ENCODE measurements around the gene PDCD11.
"Not testable (repeated sequence)": the region's sequence is repeated elsewhere in the genome, so short reads cannot be mapped to it uniquely, and the experiment has no call there.

Gene PDCD11

DNA sequence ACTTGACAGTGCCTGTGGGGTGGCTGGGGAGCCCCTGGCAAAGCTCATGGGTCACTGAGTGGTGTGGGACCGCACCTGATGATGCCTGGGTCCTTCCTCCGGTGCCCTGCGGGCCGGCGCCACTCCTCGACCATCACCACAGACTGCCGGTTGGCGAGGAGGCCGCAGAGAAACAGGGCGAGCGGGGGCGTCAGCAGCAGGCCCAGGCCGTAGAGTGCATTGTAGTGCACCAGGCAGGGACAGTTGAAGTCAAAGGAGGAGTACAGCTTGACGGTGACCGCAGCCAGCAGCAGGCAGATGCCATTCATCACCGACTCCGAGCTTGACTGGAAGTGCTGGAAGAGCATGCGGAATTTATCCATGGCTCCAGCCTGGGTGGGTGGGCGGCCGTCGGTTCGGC is 82.2 kb downstream of the PDCD11 start:
- DNase-seq: no peak

DNA sequence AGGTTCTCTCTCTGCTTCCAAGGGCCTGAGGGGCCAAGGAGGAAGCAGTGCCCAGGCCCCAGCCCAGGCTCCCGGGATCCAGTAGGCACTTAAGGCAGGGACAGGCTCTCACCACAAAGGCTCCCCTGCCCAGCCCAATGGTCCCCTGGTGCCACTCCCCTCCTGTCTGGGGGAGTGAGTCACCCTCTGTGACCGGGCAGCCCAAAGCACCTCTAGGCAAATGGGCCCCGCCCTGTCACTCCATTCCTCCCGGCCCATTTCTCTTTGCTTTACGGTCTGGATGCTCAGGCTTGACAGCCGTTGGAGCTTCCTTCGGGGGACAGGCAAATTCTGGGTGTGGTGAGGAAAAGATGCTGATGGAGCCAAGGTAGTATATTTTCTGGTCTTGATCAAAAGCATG is 82.7 kb downstream of the PDCD11 start, which contains the start of gene CALHM3:
Gene CALHM3 (minus strand): TSS at position 106 of the 400 bp plus-strand sequence. CDS start 208 bp downstream, outside the sequence.
- DNase-seq: no peak

DNA sequence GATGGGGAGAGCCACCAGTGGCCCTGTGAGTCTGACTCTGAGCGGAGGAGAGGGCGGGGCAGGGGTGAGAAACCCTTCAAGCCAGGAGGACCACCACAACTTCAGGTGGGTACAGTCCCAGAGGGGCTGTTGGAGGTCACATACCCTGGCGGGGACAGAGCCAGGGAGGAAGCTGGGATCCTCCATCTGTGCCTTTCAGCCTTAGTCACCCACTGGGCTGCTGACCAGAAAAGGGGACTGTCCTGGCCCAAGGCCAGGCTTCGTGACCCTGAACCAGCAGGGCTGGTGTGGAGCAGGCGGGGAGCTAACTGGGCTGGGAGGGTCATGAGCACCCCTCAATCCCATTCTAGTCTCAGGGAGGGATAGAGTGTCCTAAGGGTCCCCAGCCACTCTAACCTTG is 84.1 kb downstream of the PDCD11 start:
- no peak for DNase-seq

DNA sequence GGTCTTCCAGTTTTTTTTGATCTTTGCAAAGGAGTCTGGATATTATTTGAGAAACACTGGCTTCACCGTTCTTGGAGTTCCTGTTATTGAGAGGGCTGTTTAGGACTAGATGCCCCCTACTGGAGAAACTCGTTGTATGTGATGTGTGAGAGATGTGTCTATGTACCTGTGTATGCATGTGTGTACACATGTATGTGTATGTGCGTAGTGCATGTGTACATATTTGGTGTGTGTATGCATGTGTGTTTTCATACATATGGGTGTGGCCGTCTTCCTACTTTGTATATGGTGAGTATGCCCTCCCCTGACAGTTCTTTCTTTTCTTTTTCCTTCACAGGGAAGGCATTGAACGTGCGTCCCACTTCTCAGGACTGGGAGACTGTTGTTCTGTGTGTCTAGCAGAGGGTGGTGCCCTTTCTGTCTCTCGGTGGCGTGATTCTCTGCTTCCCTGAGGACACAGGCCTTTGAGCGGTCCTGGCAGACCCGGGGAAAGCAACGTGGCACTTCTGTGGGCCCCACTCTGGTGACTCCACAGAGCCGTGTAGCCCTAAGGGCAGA is 85.6 kb downstream of the PDCD11 start:
- DNase-seq: peak; percentile 67

DNA sequence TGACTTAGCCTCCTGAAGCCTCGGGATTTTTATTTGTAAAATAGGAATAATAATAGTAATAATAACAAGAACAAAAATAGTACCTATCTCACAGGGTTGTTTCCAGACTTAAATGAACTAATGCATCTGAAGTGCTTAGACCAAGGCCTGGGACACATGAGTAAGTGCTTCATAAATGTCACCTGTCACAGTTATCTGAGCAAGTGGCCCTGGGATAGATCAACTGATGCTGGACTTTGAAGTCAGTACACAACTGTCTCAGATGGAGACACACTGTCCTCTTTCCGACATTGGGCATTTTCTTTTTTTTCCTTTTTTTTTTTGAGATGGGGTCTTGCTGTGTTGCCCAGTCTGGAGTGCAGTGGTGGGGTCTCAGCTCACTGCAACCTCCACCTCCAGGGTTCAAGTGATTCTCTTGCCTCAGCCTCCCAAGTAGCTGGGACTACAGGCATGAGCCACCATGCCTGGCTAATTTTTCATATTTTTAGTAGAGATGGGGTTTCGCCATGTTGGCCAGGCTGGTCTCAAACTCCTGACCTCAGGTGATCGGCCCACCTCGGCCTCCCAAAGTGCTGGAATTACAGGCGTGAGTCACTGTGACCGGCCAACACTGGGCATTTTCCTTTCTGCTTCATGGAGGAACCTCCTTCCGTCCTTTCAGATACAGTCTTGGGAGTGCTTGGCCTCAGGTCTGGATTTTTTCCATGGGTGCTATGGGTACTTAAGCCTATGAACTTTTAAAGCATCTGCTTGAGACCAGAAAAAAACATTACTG is 90.4 kb downstream of the PDCD11 start:
- DNase-seq: not testable (repeated sequence)

DNA sequence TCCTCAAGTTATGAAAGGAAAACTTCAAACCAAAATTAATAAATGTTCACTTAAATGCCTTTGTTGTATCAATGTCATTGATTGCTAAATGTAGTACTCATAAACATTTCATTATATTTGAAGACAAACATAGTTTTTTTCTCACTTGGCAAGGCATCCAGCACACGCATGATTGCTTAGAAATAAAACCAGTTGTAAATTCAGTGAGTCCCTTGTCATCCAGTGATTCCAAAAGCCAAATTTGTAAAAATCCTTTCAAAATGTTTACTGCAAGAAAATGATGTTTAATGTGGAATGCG is 90.9 kb downstream of the PDCD11 start:
- no peak for DNase-seq

DNA sequence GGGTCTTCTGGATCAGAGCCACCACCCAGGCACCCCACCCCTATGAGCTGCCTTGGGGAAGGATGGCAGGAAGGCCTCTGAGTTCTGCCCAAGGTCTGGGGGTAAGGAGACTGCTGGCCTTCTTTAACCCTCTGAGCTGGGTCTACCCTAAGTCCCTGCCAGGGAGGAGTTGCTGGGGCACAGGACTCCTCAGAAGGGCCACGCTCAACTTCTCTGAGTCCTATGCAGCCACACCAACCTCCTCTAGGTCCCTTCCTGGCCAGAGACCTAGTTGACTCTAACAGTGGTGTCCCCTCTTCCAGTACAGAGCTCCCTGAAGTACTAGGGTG is 94.5 kb downstream of the PDCD11 start:
- DNase-seq: no peak

DNA sequence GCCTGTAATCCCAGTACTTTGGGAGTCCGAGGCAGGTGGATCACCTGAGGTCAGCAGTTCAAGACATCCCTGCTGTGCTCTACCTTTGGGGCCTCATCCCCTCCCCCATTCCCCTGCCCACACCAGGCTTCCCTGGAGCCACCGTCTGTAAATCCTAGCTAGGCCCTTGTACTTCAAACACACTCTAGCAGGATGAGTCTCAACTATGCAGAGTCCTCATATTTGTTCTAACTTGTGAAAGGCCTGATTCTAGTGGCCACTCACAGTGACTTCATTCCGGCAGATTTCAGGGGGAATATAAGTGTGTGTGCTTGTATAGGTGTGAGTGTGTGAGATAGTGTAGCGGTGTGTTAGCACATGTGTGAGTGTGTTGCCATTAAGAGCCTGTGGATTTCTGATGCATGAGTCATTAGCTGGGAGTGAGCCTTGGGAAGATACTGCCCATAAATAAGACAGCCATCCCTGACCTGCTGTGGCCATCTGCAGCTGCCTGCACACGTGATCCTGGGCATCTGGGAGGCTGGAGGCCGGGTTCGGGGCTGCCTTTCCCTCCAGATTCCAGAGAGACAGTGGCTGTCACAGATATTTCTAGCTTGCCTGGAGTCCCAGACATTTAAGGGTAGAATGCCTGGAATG is 95.4 kb downstream of the PDCD11 start:
- DNase-seq: no peak

DNA sequence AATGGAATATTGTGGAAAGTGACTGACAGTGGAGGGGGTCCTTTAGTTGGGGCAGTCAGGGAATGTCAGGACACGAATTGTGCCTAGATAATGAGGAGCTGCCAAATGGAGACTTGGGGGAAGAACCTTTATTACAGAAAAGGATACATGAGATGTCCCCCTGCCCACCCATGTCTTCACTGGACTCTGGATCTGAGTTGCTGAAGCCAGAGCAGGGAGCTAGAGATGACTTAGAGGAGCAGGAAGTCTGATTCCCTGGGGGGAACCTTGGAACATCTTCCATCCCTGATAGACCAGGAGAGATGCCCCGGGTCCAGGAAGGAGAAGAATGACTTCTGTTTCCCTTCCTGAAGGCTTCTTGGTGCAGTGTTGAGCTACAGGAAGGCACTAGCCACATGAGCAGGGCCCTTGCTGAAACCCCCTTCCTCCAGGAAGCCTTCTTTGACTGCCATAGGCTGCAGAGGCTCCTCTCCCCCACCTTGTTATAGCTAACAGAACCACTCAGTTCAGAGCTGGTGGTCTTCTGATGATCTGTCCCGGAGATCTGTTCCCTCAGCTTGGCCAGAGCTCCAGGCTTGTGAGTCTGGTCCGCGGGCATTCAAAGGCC is 96.3 kb downstream of the PDCD11 start:
- DNase-seq: no peak

DNA sequence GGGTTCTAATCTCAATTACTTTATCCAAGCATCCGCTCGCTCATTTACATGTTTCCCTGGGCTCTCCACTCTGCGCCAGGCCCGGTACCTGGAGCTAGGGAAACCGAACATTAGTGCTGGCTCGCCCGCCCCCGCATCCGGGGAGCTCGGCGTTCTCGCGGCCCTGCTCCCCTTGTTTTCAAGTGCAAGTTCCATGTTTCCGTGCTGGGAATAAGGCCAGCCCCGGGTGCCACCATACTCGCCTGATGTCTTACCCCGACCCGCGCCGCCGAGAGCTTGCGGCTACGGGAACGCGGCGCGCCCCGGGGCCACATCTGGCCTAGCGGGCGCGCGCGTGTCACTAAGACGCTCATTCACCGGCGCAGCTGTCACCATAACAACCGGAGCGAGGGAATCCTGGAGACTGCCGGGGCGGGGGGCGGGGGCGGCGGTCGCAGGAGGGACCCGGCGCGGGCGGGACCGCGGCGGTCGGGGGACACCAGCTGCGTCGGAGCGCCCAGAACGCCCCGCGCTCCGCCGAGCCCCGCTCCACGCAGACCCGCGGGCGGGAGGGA is 97.0 kb downstream of the PDCD11 start, which contains the start of gene NEURL1:
Gene NEURL1 (plus strand): TSS at position 344 of the 554 bp plus-strand sequence. CDS start 683 bp downstream, outside the sequence.
- DNase-seq: no peak

DNA sequence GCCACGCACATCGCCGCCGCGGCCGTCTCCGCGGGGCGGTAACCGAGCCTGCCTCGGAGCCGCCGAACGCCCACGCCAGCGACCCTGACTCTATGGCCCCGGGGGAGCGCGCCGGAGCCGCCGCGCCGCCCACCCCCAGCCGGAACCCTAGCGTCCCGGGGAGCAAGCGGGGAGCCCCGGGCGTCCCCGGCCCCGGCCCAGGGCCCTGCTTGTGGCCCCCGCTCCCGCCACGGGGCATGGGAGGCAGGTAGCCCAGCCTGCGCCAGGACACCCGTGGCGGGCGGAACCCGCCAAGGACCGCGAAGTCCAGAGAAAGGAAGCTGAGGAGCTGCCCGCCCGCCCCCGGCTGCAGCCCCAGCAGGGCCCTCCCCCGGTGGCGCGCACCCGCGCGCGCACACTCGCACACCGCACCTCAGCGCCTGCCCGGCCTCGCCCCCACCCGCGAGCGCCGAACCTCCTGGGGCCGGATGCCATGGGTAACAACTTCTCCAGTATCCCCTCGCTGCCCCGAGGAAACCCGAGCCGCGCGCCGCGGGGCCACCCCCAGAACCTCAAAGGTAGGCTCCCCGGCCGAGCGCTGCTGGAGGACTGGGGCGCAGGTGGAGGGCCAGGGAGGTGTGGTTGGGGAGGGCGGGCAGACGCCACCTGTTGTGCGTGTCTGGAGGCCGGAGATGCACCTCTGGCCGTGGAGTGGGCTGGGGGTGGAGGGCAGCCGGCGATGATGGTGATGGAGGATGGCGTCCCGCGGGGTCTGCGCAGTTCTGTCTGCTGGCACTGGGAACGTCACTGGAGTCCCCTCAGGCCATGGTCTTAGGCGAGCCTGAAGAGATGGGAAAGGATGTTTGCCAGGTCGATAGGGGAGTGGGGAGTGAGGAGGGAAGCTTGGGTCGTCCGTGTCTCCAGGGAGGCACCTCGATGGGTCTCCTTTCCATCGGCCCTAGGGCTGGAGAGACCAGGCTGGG is 97.8 kb downstream of the PDCD11 start:
- peak; percentile 14 for DNase-seq

DNA sequence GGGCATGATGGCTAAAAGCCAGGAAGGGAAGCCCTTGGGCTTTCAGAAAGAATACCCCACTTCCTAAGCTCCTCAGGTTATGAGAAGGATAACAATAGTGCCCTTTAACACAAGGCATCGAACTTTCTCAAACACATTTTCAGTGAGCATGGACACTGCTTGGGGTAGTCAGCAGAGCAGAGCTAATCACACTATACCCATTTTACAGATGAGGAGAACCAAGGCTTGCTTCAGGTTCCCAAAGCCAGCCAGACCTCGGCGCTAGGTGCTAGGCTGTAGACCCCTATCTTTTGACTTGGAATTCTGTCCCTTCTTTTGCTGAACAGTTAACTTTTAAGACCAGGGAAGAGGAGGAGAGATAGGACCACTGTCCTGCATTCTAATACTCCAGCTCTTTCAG is 98.9 kb downstream of the PDCD11 start:
- DNase-seq: no peak
